Renal cortical epithelial cell (primary cell): Measurements from ENCODE around the gene TH. TPM values are rescaled to one million over a fixed set of nuclear protein-coding genes. Genes with fewer than 3 reads are reported as not detected.

ENCODE experiments used
- DNase-seq: peaks from one replicate; pipeline ENCODE4 v3.0.0-alpha.2; 2011; ENCODE audit warnings: low read depth
- total RNA-seq: library from RNA; depleted of rRNA; stranded (reverse); fragments of >200 nt; gene quantifications from 2 replicates; pipeline ENCODE4 v1.2.3, GENCODE V29; 2014

Gene TH
- total RNA-seq, 1 donor from 2014 or later, result 0.30 TPM

GRCh38 chr11:2208691-2209369 is 37.2 kb upstream of the TH start:
- DNase-seq, result peak; percentile 30

GRCh38 chr11:2207773-2208621 is 36.4 kb upstream of the TH start:
- no peak for DNase-seq

GRCh38 chr11:2207212-2207611 is 35.6 kb upstream of the TH start:
- DNase-seq, result no peak

DNA sequence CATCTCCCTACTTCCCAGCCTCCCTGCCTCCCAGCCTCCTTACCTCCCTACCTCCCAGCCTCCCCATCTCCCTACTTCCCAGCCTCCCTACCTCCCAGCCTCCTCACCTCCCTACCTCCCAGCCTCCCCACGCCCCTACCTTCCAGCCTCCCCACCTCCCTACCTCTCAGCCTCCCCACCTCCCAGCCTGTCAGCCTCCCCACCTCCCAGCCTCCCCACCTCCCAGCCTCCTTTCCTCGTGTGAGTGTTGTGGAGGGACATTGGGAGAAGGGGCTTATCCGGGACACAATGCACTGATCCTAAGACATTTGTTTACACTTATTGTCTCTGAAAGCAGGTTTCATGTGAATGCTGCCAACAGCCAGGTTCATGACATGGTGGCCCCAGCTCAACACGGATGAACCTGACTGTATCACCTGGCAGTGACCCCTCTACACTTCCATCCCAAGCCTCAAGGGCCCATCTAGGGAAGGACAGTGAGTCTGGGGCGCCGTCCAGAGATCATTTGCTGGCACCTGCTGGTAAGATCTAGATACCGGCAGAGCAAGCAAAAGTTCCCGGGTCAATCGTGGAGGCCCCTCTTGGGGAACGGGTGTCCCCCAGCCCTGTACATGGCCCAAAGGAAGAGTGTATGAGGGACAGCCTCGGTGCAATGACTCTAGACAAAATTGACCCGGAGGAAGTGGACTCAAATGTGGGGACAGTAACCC is 34.5 kb upstream of the TH start:
- DNase-seq, result no peak

DNA sequence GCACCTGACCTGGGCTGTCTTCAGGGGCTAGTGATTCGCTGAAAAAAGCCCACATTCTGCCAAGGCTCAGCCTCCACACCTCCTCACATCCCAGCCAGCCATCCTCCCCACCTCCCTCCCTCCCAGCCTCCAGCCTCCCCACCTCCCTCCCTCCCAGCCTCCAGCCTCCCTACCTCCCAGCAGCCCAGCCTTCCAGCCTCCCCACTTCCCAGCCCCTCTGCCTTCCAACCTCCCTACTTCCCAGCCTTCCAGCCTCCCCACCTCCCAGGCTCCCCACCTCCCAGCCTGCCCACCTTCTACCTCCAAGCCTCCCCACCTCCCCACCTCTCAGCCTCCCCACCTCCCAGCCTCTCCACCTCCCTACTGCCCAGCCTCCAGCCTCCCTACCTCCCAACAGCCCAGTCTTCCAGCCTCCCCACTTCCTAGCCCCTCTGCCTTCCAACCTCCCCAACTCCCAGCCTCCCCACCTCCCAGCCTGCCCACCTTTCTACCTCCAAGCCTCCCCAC is 33.7 kb upstream of the TH start:
- DNase-seq, result no peak

GRCh38 chr11:2204361-2205213 is 33.0 kb upstream of the TH start:
- DNase-seq, result no peak

- DNase-seq, result no peak
Measured at GRCh38 chr11:2203440-2204259, 32.0 kb upstream of the TH start.

DNA sequence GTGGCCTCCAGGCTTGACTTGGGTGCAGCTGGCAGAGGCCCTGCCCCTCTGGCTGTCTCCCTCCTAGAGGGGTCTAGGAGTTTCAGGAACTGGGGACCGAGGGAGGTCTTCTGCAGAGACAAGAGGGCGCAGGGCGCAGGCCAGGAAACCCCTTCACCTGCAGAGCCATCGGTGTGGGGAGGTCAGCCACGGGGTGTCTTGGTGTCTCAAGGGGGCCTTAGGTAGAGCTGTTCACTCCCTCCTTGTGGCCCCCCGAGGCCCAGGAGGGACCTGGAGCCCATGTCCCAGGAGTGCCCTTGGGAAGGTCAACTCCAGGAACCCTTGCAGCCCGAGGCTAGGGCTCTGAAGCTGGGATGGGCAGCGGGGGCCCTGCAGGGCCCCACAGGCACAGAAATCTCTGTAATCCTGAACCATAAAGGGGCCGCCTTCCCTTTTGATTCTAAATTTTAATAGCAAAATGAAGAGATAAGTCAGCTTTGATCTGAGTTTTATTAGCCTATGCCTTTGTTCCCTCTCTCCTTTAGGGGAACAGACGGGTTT is 31.4 kb upstream of the TH start:
- no peak for DNase-seq

DNA sequence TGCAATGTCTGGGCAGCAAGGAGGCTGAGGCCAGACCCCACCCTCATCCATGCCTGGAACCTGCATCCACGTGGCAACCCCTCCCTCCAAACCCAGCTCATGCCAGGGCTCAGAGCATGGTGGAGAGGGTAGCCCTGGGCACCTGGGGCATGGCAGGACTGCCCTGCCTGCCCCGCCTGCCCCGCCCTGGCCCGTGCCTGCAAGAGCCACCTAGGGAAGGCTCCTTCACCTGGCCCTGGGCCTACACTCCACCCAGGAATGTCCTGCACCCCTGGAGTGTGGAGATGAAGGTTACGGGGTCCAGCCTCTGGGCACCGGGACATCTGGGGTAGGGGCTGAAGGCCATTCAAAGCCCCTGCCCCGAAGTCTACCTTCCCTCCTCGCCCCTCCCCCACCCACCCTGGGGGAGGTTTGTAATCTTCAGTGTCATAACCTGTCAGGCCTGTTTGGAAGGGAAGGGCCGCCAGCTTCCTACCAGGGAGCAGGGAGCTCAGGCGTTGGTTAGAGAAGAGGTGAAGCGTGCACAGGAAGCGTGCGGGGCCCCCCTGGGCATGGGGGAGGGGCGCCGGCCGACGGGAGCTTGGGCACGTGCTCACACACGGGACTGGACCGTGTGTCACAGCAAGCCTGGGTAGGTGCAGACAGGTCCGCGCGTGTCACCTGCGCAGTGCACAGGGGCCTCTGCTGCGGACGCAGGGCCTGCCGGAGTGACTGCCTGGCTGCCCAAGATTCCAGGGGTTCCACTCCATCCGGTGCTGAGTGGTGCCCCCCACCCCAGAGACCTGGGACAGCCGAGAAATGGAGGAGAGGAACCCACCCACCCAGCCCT is 30.7 kb upstream of the TH start:
- DNase-seq, result peak; percentile 7

GRCh38 chr11:2201542-2201941 is 29.9 kb upstream of the TH start:
- no peak for DNase-seq

DNA sequence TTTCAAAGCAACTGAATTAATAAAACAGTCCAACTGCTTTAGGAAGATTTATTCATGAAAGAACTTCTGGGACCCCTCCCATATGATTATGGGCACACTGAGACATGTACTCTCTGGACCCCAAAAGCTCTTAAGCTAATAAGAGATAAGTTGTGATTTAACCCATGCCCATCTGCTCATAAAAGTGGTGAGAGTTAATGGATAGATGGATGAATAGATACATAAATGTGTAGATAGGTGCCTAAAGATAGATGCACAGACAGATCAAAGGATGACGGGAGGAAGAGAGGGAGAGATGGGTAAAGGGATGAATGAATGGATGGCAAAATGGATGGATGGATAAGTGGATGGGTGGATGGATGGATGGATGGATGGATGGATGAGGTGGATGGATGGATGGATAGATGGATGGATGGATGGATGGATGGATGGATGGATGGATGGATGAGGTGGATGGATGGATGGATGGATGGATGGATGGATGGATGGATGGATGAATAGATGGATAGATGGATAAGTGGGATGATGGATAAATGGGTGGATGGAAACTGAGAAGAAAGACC is 29.4 kb upstream of the TH start:
- DNase-seq, result no peak

DNA sequence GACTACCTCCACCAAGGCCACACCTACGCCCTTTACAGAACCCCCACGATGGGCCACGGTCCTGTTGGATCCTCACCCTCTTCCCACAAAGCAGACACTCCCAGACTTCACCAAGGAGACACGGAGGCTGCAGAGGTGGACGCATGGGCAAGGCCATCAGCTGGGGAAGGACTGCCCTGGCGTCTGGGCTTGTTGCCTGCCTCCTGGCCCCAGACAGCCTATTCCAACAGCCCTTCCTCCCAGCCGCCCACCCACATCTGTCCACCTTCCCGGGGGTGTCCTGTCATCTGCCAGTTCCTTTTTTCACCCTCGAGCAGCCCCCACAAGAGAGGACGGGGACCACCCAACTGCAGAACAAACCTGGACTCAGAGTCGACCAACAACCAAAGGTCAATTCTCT is 28.9 kb upstream of the TH start:
- DNase-seq, result no peak

GRCh38 chr11:2199466-2200341 is 28.1 kb upstream of the TH start:
- DNase-seq, result no peak

GRCh38 chr11:2198621-2199365 is 27.2 kb upstream of the TH start:
- DNase-seq, result no peak

GRCh38 chr11:2197771-2198520 is 26.3 kb upstream of the TH start:
- no peak for DNase-seq

DNA sequence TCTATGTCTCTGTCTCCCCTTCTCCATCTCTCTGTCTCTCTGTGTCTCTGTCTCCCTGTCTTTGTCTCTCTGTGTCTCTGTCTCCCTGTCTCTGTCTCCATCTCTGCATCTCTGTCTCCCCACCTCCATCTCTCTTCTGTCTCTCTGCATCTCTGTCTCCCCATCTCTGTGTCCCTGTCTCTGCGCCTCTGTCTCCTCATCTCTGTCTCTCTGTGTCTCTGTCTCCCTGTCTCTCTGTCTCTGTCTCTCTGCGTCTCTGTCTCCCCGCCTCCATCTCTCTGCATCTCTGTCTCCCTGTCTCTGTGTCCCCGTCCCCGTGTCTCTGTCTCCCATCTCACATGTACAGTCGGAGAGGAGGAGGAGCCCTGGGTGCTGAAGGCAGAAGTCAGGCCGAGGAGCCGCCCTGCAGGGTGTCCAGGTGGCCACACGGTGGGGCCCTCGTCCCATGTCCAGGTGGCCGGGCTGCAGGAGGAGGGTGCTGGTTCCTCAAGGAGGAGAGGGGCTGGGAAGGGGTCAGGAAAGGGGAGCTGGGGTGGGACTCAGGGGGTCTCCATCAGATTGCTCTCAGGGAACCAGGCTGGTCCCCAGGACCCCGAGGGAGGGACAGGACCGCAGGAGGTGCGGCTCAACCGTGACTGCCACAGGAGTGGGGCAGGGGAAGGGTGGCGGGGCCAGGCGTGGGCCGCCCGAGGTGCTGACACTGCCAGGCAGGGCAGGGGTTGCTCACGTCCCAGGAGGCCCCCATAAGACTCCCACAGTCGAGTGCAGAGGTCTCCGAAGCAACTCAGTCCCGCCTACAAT is 25.6 kb upstream of the TH start:
- DNase-seq, result peak; percentile 32
